T-helper 2 cell (primary cell): ENCODE data around the gene LMNA.
"Not testable (repeated sequence)": the region's sequence is repeated elsewhere in the genome, so short reads cannot be mapped to it uniquely, and the experiment has no call there.

Experiments used
- DNase-seq, 5 experiments: peaks; one replicate each; pipeline versions ENCODE4 v3.0.0 to v3.0.0-alpha.2; 2012 to 2022

The LMNA gene

DNA sequence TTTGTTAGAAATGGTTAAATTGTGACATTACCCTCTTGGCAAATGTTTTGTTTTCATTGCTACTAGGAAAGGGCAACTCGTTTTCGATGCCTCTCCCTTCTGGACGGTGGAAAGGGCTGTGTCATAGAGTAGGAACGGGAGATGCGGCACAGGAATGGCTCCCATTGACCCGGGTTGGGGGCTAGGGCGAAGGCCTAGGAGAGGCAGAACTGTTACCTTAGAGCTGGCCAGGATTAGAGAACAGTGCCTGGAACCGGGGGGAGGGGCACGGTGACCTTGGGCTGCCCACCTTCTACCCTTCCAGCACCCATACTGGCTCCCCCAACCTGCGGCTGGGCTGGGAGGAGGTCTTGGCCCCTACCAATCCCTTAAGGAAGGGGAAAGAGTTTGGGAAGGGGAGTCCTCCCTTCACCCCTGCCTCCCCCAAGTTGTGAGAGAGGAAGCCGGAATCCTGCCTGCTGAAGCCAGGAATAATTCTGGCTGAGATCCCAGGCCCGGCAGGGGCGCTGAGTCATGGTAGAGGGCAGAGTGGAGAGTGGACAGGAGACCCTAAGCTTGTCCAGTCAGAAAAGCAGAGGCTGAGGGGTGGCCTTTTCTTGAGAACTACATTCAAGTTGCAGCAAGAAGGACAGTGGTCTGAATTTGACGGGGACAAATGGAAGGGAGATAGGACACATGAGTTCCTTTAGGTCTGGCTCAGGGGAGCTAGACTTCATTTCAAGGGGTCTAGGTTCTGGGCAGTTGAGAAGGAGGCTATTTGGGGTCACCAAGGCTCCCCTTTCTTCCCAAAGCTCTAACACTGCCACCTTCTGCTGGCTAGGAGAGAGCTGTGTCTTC, 8.2 kb downstream of the LMNA start:
- DNase-seq: no peak

GRCh38 chr1:156123356-156124196, 9.1 kb downstream of the LMNA start:
- DNase-seq: peak in 3 of 5 experiments; percentile 48 to 65 (median 52)

GRCh38 chr1:156124557-156125483, 10.3 kb downstream of the LMNA start:
- DNase-seq: peak in 2 of 5 experiments; percentile 59 to 69

DNA sequence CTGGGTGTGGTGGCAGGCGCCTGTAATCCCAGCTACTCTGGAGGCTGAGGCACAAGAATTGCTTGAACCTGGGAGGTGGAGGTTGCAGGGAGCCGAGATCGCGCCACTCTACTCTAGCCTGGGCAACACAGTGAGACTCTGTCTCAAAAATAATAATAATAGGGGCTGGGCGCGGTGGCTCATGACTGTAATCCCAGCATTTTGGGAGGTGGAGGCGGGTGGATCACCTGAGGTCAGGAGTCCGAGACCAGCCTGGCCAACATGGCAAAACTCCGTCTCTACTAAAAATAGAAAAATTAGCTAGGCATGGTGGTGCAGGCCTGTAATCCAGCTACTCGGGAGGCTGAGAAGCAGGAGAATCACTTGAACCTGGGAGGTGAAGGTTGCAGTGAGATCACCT, 11.0 kb downstream of the LMNA start:
- DNase-seq: not testable (repeated sequence)

DNA sequence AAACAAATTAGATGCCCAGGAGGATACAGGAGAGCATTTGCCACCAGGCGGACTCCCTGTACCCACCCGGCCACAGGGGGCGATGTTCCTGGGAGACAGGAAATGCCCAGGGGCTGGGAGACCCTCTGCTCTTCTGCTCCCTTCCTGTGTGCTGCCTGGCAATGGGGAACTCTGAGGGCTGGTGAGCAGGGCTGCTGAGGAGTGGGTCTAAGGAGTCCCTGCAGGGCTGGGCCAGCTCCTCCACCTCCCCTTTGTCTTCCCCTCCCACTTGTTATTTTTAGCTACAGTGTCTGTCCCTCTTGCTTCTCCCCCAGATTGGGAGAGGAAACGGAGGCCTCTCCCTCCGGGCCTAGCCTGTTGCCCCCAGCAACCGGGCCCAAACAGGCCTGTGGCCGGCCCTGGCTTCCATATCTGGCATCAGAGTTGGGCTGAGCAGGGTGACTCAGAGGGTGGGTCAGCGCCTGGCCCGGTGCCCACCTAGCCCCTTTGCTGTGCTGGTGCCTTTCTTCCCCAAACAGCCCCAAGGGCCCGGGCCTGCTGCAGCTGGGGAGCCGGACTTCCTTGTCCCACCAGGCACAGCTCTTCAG, 11.6 kb downstream of the LMNA start:
- peak; percentile 26 to 68 (median 59) for DNase-seq

- DNase-seq: peak; percentile 52 to 96 (median 80)
Measured at GRCh38 chr1:156126630-156127534, 12.4 kb downstream of the LMNA start.

DNA sequence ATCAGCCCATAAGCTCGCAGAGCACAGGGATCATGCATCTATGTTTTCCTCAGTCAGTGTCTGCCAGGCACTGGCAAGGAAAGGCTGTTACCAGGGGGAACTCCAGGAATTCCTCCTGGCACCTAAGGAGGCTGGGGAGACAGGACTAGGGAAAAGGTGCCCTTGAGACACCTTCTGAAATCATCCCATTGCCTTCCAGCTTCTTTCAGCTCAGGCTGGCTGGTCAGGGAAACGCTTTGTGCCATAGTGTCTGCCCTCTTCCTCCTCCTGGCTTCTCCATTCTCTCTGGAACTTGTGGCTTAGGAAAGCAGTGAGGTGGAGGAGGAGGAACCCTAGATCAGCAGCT, 13.8 kb downstream of the LMNA start:
- DNase-seq: no peak

GRCh38 chr1:156128654-156129597, 14.4 kb downstream of the LMNA start:
- no peak for DNase-seq

GRCh38 chr1:156129687-156130577, 15.4 kb downstream of the LMNA start:
- DNase-seq: peak in 4 of 5 experiments; percentile 60 to 73 (median 65)

DNA sequence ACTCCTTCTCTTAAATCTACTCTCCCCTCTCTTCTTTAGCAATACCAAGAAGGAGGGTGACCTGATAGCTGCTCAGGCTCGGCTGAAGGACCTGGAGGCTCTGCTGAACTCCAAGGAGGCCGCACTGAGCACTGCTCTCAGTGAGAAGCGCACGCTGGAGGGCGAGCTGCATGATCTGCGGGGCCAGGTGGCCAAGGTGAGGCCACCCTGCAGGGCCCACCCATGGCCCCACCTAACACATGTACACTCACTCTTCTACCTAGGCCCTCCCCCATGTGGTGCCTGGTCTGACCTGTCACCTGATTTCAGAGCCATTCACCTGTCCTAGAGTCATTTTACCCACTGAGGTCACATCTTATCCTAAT, 16.0 kb downstream of the LMNA start:
- DNase-seq: no peak

DNA sequence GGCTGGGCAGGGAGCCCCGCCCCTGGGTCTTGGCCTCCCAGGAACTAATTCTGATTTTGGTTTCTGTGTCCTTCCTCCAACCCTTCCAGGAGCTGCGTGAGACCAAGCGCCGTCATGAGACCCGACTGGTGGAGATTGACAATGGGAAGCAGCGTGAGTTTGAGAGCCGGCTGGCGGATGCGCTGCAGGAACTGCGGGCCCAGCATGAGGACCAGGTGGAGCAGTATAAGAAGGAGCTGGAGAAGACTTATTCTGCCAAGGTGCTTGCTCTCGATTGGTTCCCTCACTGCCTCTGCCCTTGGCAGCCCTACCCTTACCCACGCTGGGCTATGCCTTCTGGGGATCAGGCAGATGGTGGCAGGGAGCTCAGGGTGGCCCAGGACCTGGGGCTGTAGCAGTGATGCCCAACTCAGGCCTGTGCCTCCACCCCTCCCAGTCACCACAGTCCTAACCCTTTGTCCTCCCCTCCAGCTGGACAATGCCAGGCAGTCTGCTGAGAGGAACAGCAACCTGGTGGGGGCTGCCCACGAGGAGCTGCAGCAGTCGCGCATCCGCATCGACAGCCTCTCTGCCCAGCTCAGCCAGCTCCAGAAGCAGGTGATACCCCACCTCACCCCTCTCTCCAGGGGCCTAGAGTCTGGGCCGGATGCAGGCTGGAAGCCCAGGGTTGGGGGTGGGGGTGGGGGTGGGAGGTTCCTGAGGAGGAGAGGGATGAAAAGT, 20.4 kb downstream of the LMNA start:
- DNase-seq: no peak

- DNase-seq: no peak
Measured at GRCh38 chr1:156135930-156136871, 21.7 kb downstream of the LMNA start.

DNA sequence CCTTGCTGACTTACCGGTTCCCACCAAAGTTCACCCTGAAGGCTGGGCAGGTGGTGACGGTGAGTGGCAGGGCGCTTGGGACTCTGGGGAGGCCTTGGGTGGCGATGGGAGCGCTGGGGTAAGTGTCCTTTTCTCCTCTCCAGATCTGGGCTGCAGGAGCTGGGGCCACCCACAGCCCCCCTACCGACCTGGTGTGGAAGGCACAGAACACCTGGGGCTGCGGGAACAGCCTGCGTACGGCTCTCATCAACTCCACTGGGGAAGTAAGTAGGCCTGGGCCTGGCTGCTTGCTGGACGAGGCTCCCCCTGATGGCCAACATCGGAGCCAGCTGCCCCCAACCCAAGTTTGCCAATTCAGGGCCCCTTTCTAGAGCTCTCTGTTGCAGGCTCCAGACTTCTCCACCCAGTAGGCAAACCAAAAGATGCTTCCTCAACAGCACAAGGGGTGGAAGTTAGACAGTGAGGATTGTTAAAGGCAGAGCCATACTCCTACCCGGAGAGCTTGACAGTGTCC, 22.5 kb downstream of the LMNA start:
- DNase-seq: no peak

- DNase-seq: no peak
Measured at GRCh38 chr1:156138458-156138867, 24.0 kb downstream of the LMNA start.

GRCh38 chr1:156140879-156141707, 26.6 kb downstream of the LMNA start:
- peak in 1 of 5 experiments; percentile 54 for DNase-seq
